ENCODE data around the gene CHPF. TPM values are rescaled to one million over a fixed set of nuclear protein-coding genes. Genes with fewer than 3 reads are reported as not detected.

The CHPF gene
- total RNA-seq, 1 donor from 2014 or later: 47.5 TPM

DNA sequence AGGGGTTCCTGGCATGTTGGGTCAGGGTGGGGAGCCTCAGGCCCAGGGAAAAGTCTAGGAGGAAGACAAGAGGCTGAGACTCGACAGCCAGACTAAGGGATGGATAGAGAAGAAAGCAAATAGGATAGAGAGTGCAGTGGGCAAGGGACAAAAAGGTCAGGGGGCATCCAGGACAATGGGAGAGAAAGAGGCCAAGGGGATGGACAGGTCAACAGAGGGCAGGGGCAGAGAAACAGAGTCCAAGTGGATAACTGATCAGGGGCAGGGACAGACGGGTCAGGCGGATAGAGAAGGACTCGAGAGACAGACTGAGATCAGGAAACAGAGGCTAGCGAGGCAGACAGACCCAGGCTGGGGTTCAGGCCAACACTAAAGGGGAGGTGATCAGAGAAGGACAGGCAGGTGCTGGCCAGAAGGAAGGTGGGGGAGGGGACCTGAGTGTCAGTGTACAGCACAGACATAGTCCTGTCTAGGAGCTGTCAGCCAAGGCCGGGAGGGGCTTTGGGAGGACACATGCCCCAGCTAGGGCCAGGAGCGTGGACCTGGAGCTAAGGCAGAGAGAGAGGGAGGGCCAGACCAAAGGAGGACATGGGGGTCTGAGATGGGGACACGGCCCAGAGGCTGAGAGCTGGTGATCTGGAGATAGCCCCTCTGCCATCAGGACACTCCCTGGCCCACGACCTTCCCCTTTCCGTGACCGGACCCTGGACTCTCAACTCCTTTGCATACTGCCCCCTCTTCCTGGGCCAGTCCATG lies 17.1 kb downstream of the CHPF start:
- Mint-ChIP-seq H3K9me3 (no peaks in the 10 kb centered on the region), H3K27me3 (peaks cover 77% of the 10 kb centered on the region), H3K4me1 (ENCODE audit: unreplicated experiment) (peaks cover 44% of the 10 kb centered on the region), H3K36me3 (no peaks in the 10 kb centered on the region), H3K27ac (peak overlapping the region; percentile 49), H3K4me3 (peak overlapping the region; percentile 57)
- DNase-seq (ENCODE audit: extremely low spot score, unreplicated experiment): no peak
- TF ChIP-seq, protein P1, sequence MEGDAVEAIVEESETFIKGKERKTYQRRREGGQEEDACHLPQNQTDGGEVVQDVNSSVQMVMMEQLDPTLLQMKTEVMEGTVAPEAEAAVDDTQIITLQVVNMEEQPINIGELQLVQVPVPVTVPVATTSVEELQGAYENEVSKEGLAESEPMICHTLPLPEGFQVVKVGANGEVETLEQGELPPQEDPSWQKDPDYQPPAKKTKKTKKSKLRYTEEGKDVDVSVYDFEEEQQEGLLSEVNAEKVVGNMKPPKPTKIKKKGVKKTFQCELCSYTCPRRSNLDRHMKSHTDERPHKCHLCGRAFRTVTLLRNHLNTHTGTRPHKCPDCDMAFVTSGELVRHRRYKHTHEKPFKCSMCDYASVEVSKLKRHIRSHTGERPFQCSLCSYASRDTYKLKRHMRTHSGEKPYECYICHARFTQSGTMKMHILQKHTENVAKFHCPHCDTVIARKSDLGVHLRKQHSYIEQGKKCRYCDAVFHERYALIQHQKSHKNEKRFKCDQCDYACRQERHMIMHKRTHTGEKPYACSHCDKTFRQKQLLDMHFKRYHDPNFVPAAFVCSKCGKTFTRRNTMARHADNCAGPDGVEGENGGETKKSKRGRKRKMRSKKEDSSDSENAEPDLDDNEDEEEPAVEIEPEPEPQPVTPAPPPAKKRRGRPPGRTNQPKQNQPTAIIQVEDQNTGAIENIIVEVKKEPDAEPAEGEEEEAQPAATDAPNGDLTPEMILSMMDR (conservative IDR thresholded peaks at IDR 0.05): no peak

DNA sequence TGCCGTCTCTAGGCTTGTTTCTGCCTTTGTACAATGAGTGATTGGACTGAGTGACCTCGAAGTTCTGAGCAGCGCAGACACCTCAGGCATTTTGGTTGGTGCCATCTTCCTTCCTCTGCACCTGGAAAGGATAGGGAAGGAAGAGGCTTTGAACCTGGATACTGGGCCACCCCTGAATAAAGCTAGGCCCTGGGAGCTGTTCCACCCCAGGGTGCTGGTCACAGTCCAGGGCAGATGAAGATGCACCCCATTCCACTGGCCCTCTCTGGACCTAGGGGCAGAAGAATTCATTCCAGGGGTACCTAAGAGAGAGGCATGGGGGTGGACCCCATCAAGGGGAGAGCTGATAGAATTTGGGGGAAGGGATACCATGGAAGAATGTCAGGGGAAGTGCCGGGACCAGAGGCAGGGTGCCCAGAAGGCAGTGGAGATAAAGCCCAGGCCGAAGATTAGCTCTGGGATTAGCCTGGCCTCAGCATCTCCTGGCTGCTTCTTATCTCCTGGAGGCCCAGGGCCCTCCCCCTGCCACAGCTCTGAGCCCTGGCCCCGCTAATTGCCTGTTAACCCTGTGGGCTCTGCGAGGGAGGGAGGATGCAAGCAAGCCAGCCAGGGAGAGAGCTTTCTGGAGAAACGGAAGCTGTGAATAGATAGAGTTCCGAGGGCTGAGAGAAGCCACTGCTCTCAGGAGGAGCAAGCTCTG lies 17.9 kb downstream of the CHPF start:
- peak overlapping the region; percentile 49 for H3K27ac Mint-ChIP-seq
- no peaks in the 10 kb centered on the region for H3K36me3 Mint-ChIP-seq
- H3K9me3 Mint-ChIP-seq: no peaks in the 10 kb centered on the region
- H3K4me3 Mint-ChIP-seq: peak overlapping the region; percentile 57
- TF ChIP-seq, protein P1 (conservative IDR thresholded peaks at IDR 0.05): no peak
- peaks cover 75% of the 10 kb centered on the region for H3K27me3 Mint-ChIP-seq
- H3K4me1 Mint-ChIP-seq (ENCODE audit: unreplicated experiment): peaks cover 51% of the 10 kb centered on the region
- DNase-seq (ENCODE audit: extremely low spot score, unreplicated experiment): no peak

DNA sequence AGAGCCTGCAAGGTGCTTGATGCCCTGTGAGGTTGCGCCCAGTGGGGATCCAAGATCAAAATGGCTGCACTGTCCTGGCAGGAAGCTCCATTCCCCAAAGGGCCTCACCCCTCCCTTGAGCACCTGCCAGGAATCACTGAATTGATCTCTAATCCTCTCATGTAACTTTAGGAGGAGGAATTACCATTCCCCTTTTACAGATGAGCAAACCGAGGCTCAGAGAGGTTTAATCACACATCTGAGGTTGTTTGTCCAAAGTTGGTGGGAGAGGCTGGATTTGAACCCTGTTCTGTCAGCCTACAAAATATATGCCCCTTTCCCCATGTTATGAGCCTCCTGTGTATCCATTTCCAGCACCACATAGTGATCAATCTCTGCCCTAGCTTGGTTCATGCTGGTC lies 18.8 kb downstream of the CHPF start:
- Mint-ChIP-seq H3K4me1 (ENCODE audit: unreplicated experiment) (peaks cover 57% of the 10 kb centered on the region), H3K27me3 (peaks cover 73% of the 10 kb centered on the region), H3K36me3 (no peaks in the 10 kb centered on the region), H3K27ac (no peak overlapping the region), H3K4me3 (no peak overlapping the region), H3K9me3 (no peaks in the 10 kb centered on the region)
- TF ChIP-seq, protein P1 (conservative IDR thresholded peaks at IDR 0.05): no peak
- no peak for DNase-seq (ENCODE audit: extremely low spot score, unreplicated experiment)

DNA sequence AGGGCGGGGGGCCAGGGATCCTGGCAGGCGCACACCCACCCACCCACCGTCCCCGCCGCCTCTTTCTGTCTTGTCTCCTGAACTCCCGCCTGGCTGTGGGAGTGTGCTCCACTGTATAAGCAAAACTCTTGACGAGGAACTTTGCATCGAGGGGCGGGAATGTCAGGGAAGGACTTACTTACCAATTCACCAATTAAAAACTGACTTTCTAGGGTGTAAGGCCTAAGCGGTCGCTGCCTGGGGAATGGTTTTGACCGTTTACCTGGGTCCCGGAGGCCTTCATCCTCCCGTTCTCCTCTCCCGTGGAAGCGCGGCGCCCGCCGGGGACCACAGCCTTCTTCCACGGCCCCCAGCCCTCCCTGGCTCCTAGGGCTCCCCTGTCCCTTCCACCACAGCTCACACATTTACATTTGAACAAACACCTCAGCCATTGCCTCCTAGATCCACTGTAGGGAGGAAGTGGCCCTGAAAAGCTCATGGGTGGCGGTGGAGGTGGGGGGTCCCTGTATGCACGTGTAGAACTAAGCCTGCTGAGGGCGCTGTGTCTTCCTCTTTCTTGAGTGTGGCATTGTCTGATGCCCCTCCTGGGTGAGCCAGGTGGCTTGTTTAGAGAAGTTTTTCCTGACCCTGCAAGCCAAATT lies 20.5 kb downstream of the CHPF start:
- Mint-ChIP-seq H3K4me1 (ENCODE audit: unreplicated experiment) (peaks cover 60% of the 10 kb centered on the region), H3K9me3 (no peaks in the 10 kb centered on the region), H3K27me3 (peaks cover 69% of the 10 kb centered on the region), H3K4me3 (peak overlapping the region; percentile 51), H3K27ac (no peak overlapping the region), H3K36me3 (no peaks in the 10 kb centered on the region)
- TF ChIP-seq, protein P1 (conservative IDR thresholded peaks at IDR 0.05): peak; percentile 26
- DNase-seq (ENCODE audit: extremely low spot score, unreplicated experiment): no peak

DNA sequence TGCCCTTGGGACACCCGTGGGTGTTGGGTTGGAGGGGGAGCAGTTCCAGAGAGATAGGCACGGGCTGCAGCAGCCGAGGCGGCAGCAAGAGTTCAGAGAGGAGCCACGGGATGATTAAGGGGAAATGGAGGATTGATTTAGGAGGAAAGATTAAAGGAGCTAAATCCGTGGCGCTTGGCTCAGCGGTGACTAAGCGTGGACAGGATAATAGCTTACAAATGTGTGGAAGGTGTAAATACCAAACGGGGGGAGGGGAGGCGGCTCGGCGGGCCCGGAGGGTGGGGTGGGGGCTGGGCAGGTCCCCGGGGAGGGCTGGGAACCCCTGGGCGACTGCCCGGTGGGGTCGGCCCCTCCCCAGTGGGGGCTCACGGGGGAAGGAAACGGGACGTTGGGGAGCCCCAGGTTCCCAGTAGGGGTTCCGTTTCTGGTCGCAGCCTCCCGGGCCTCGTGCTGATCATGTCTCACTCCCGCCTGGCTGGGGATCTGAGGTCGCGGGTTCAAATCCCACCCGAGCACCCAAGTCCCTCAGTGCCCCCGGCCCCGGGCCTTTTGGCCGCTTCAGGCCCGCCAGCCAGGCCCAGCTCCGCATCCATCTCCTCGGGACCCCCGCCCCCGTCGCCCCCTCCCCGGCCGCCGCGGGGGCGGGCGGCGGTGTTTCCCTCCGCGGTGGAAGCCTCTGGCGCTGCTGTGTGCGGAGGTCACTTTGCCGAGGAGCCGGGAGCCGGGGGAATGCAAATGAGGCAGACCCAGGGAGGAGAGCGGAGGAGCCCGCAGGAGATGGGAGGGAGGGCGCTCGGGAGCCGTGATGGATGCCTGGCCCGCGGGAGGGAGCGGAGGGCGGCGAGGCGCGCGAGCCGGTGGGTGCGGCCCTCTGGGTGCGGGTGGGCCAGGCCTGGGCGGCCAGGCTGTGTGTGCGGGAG lies 21.2 kb downstream of the CHPF start:
- Mint-ChIP-seq H3K27ac (peak overlapping the region; percentile 11), H3K27me3 (peaks cover 69% of the 10 kb centered on the region), H3K36me3 (no peaks in the 10 kb centered on the region), H3K4me1 (ENCODE audit: unreplicated experiment) (peaks cover 62% of the 10 kb centered on the region), H3K9me3 (no peaks in the 10 kb centered on the region), H3K4me3 (peak overlapping the region; percentile 79)
- TF ChIP-seq, protein P1 (conservative IDR thresholded peaks at IDR 0.05): no peak
- no peak for DNase-seq (ENCODE audit: extremely low spot score, unreplicated experiment)
